Measurements from ENCODE around the gene PCCA. TPM values are rescaled to one million over a fixed set of nuclear protein-coding genes. Genes with fewer than 3 reads are reported as not detected.
"Not testable (repeated sequence)": the region's sequence is repeated elsewhere in the genome, so short reads cannot be mapped to it uniquely, and the experiment has no call there.

Gene PCCA
- total RNA-seq, 1 donor = 33.7 TPM

DNA sequence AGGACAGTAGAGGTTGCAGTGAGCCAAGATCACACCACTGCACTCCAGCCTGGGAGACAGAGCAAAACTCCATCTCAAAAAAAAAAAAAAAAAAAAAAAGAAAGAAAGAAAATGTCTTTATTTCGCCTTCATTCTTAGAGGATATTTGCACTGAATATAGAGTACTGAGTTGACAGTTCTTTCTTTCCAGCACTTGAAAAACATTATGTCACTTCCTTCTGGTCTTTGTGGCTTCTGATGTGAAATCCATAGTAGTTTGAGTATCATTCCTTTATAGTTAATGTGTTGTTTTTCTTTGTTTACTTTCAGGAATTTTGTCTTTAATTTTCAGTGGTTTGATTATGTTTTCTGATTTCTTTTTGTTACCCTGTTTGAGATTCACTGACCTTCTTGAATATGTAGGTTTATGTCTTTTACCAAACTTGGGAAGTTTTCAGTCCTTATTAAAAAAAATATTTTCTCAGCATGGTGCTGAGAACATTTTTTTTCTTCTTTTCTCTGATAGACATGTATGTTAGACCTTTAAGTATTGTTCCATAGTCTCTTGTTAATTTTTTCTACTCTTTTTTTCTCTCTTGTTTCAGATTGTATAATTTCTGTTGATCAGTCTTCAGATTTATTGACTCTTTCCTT, 50.1 kb downstream of the PCCA start:
- TF ChIP-seq CTCF (IDR thresholded peaks at IDR 0.05; ENCODE audit: insufficient read depth, low read depth, low read length) = no peak
- DNase-seq (ENCODE audit: low read depth) = no peak
- no peak overlapping the region for H3K4me3 ChIP-seq (ENCODE audit: low read depth, low read length)

DNA sequence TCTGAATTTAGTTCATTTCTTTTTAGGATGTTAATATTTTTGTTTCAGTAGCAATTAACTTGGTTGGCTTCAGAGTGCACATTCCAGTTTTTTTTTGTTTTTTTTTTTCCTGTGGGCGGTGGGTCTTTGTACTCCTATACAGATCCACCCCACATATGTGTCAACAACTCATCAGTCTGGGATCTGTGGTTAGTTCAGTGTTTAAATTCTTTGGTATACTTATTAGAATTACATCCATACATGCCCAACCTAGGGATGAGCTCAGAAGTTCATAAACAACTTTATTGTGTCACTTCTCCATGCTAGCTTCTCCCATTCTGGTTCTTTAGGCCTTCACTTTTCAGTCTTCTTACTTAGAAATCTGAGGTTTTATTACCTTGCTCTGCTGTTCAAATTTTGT, 50.9 kb downstream of the PCCA start:
- TF ChIP-seq CTCF (IDR thresholded peaks at IDR 0.05; ENCODE audit: insufficient read depth, low read depth, low read length) = no peak
- peak; percentile 16 for DNase-seq (ENCODE audit: low read depth)
- H3K4me3 ChIP-seq (ENCODE audit: low read depth, low read length) = no peak overlapping the region

DNA sequence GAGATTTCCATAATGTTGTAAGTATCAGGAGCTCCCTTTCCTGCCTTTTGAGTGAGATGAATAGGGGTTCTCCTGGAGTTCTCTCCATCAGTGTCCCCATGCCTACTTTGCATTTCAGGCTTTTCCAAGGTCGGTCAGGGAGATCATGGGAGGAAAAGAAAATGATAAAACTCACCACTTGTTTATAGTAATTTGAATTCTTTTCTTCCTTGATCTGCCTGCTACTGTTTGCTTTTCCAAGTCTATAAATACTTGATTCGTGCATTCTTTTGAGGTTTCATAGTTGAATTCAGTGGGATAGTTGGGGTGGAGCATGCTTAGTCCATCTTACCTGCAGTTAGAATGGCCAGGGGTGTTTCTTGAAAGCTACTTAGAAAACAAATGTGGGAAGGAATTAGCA, 51.5 kb downstream of the PCCA start:
- H3K4me3 ChIP-seq (ENCODE audit: low read depth, low read length) = no peak overlapping the region
- TF ChIP-seq CTCF (IDR thresholded peaks at IDR 0.05; ENCODE audit: insufficient read depth, low read depth, low read length) = no peak
- DNase-seq (ENCODE audit: low read depth) = no peak

DNA sequence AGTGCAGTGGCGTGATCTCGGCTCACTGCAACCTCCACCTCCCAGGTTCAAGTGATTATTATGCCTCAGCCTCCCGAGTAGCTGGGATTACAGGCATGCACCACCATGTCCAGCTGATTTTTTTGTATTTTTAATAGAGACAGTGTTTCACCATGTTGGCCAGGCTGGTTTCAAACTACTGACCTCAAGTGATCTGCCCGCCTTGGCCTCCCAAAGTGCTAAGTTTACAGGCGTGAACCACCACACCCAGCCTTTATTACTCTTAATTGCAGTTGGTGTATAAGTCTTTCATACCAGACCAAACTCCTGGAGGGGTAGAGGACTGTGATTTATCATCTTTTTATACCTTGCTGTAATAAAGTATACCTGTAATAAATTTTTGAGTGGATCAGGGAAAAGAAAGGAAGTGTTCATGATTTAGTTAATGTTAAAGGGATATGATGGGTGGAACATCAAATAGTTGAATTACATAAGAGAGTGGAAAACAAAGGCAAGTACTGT, 52.6 kb downstream of the PCCA start:
- not testable (repeated sequence) for H3K4me3 ChIP-seq (ENCODE audit: low read depth, low read length)

DNA sequence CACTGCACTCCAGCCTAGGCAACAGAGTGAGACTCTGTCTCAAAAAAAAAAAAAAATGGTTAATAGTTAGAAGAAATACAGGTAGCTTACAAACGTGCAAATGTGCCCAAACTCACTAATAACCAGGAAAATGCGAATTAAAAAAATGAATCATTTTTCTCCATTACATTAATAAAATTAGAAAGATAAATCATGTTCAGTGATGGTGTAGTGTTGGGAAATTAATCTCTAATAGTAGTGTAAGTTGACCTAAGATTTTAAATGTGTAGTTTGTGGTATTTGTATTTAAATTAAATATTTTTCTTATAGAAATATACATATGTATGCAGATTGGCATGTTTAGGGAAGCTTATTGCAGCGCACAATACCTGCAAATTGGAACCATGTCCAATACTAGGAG, 57.6 kb downstream of the PCCA start:
- DNase-seq (ENCODE audit: low read depth) = no peak
- TF ChIP-seq CTCF (IDR thresholded peaks at IDR 0.05; ENCODE audit: insufficient read depth, low read depth, low read length) = no peak

More for the DNA sequence above, 52.6 kb downstream of the PCCA start:
- DNase-seq (ENCODE audit: low read depth) = not testable (repeated sequence)

DNA sequence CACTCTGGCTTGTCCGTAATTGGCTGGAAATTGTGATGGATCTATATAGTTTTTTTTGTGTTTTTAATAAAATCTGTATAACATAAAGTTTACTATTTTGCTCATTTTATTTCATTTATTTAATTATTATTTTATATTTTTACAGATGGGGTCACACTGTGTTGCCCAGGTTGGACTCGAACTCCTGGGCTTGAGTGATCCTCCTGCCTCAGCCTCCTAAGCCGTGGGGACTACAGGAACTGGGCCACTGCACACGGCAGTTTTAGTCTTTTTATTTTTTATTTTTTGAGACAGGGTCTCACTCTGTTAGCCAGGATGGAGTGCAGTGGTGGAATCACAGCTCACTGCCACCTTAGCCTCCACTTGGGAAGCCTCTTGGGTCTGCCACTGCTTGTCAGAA, 58.9 kb downstream of the PCCA start:
- no peak overlapping the region for H3K4me3 ChIP-seq (ENCODE audit: low read depth, low read length)
- no peak for DNase-seq (ENCODE audit: low read depth)
- no peak for TF ChIP-seq CTCF (IDR thresholded peaks at IDR 0.05; ENCODE audit: insufficient read depth, low read depth, low read length)

More for the DNA sequence above, 57.6 kb downstream of the PCCA start:
- H3K4me3 ChIP-seq (ENCODE audit: low read depth, low read length) = no peak overlapping the region

GRCh38 chr13:100148422-100148821, 59.5 kb downstream of the PCCA start:
- no peak for DNase-seq (ENCODE audit: low read depth)
- TF ChIP-seq CTCF (IDR thresholded peaks at IDR 0.05; ENCODE audit: insufficient read depth, low read depth, low read length) = no peak
- no peak overlapping the region for H3K4me3 ChIP-seq (ENCODE audit: low read depth, low read length)

Data from fibroblast of villous mesenchyme (primary cell).